HG03139 (cell line): ENCODE measurements around the gene ZNF777.
"Not testable (repeated sequence)": the region's sequence is repeated elsewhere in the genome, so short reads cannot be mapped to it uniquely, and the experiment has no call there.

ENCODE experiments used
- ATAC-seq: cut with Tn5 transposase; IDR thresholded peaks from one replicate; pipeline ENCODE4 v1.9.1; 2021; ENCODE audit not compliant: unreplicated experiment

ZNF777 gene

DNA sequence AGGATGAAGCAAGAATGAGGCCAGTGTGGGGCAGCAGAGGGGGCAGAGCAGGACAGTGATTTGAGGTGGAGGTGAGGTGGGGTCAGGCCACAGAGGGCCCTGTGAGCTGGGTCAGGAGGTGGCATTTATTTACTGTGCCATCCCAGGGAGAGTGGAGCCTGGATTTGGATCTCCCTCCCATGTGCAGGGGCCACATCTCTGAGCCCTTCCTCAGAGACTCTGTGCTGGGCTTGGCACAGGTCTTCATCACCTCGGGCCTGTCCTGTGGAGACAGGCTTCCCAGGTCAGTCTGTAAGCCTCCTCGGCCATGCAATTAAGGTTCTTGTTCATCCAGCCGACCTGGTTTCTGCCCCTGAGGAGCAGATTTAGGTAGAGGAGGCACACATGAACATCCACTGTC is 40.9 kb downstream of the ZNF777 start:
- ATAC-seq, result no peak

DNA sequence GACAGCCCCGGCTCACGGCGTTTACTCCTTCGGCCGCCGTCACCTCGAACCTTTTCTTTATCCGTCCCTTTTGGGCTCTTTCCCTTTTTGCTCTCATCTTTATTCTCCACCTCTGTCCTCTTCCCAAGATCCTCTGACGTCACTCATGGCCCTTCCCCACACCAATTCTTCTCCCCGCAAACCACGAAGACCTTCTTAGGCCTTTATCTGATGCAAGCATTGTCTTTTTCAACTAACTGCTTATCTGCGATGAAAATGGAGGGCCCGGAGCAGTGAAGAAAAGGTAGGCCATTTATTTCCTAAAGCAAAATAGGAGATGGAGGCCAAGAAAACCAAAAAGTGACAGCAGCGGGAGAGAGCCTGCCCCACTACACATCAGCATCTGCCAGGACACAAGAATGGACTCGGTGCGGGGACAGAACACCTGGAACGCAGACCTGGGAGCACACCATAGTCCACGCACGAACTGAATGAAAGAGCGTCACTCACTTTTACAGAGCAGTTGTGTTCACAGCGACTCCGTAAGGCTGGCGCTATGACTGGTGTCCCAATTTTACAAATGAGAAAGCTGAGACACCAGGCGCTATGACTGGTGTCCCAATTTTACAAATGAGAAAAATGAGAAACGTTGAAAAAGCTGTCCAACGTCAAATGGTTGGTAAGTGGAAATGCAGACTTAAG is 45.3 kb downstream of the ZNF777 start:
- ATAC-seq, result no peak

DNA sequence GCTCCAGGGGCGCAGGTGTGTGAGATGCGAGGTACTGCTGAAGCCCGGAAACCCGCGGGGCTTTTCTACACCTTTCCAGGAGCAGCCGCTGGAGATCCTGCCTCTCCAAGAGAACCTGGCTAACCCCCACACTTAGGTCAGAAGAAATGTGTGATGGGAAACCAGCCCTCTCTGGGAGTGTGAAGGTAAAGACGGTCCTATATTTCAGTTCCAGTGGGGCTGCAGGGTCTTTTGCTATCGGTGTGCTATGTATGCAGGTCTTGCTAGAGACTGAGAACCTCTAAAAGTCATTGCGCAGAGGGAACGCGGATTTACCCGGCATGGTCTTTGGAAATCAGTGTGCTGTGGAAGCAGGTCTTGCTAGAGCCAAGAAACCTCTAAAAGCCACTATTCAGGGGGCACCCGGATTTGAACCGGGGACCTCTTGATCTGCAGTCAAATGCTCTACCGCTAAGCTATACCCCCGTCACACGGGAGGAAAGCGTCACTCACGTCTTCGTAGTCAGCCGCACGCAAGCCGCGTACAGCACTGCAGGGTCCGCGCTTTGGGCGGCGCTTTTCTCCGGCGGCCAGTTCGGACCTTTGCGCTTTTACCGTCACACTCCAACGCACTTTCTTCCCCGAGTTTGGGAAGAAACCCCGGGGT is 46.0 kb downstream of the ZNF777 start:
- ATAC-seq, result no peak

- ATAC-seq, result no peak
These were observed 46.7 kb downstream of the ZNF777 start for GRCh38 chr7:149414171-149414570.

- not testable (repeated sequence) for ATAC-seq
These were observed 47.8 kb downstream of the ZNF777 start for GRCh38 chr7:149413083-149413482.

- peak; percentile 54 for ATAC-seq
These were observed 51.0 kb downstream of the ZNF777 start for GRCh38 chr7:149409895-149410294.

- ATAC-seq, result no peak
These were observed 56.0 kb downstream of the ZNF777 start for GRCh38 chr7:149404825-149405224.

- no peak for ATAC-seq
These were observed 56.5 kb downstream of the ZNF777 start for GRCh38 chr7:149404396-149404795.

- ATAC-seq, result no peak
These were observed 62.6 kb downstream of the ZNF777 start for GRCh38 chr7:149398195-149398820.

- no peak for ATAC-seq
These were observed 63.3 kb downstream of the ZNF777 start for GRCh38 chr7:149397470-149398043.

DNA sequence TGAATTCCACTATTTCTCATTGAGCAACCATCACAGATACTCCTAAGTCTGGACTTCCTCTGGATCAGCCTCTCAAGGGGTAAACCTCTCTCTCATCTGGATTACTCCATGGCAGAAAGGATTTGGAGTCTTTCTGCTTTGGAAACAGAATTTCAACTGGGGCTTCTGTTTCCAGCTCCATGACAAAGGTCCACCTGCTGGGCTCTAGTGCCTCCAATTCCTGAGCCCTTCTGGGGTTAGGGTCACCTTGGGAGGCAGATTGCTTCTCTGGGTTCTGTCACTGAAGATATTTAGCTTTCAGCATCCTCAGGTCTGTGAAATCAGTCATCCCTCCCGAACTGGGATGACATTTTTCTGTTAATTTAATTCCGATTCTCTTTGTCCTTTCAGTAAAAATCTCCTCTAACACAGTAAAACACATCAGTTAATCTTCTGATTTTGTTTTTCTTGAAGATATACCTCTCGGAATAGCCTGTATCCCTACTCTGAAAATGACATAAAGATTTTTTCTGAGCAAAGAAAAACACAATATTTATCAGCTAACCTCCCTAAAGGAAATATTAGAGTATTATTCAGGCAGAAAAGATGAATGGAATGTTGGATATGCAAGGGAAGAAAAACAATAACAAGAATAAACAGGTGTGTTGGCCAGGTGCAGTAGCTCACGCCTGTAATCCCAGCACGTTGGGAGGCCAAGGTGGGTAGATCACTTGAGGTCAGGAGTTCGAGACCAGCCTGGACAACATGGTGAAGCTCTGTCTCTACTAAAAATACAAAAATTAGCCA is 72.1 kb downstream of the ZNF777 start:
- not testable (repeated sequence) for ATAC-seq

GRCh38 chr7:149386514-149386913 is 74.3 kb downstream of the ZNF777 start:
- ATAC-seq, result not testable (repeated sequence)

DNA sequence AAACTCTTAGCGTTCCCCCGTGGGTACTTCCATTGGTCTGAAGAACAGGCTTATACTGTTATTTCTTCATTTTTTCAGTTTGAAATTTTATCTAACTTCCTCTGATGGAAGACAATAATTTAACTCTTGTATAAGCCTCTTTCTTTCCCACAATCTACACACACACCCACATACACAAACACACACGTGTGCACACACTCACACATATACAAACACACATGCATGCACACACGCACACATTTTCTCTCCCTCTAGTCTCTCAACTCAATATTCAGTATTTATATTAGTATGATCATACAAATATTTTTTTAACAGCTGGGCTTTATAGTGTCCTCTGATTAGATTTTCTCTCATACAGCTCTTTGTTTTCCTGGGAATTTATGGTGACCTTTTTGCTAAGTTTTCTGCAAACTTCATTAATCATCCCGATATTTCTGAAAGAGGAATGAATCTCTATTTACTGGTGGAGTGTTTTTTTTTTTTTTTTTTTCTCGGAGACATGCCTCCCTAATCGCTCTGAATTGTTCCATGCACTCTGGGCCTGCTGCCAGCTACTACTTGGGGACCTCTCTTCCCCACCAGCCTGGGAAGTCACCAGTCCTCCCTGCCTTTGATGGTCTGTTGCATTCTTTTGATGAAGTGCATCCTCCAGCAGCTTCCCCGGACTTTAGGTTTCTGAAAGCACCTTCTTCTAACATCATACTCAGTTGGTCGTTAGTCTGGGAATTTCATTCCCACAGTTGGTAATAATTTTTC is 75.5 kb downstream of the ZNF777 start:
- ATAC-seq, result no peak
